Adipose tissue (tissue), 3 donors: ENCODE results near the gene TMEM151B. TPM values are rescaled to one million over a fixed set of nuclear protein-coding genes. Genes with fewer than 3 reads are reported as not detected.

Experiments
- H3K27ac ChIP-seq: one replicate; pipeline ENCODE4 v1.5.1; 2013; ENCODE audit warnings: low read depth, low read length
- WGBS, 3 donors: extraction: QIAGEN DNeasy Blood & Tissue Kit; methylation state at CpG; one replicate each; pipeline ENCODE4 v1.1.7; 2013; 5-methylcytosine and 5-hydroxymethylcytosine counted together
- polyA plus RNA-seq, 3 donors: library from polyadenylated mRNA; stranded (reverse); fragments of 200-250 nt; gene quantifications; one replicate each; pipeline ENCODE4 v1.2.3, GENCODE V29; 2013
- donor health status: healthy with polysubstance abuse.
- donor health status: Bipolar disorder and iron deficiency.
- donor health status: healthy.

The TMEM151B gene
- polyA plus RNA-seq, 3 donors = 0.06 TPM; not detected in 2

DNA sequence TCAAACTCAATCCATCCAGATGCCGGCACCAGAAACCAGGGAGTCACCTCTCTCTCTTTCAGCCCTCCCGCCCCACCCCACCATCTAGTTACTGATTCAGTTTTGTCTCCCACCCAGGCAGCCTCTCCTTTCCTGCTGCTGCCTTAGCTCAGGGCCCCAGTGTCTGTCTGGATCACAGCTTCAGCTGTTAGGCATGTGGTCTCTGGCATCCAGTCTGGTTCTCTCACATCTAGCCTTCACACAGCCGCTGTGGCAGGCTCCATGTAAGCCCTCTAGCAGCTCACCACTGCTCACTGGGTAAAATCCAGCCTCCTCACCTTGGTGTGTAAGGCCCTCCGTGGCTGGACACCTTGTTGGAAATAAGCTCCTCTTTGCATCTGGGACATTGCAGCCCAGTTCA lies 21.6 kb downstream of the TMEM151B start:
- no peak overlapping the region for H3K27ac ChIP-seq
- 63 to 78% (median 77%) methylated on average over 4 of the region's 4 CpGs for WGBS, 3 donors

DNA sequence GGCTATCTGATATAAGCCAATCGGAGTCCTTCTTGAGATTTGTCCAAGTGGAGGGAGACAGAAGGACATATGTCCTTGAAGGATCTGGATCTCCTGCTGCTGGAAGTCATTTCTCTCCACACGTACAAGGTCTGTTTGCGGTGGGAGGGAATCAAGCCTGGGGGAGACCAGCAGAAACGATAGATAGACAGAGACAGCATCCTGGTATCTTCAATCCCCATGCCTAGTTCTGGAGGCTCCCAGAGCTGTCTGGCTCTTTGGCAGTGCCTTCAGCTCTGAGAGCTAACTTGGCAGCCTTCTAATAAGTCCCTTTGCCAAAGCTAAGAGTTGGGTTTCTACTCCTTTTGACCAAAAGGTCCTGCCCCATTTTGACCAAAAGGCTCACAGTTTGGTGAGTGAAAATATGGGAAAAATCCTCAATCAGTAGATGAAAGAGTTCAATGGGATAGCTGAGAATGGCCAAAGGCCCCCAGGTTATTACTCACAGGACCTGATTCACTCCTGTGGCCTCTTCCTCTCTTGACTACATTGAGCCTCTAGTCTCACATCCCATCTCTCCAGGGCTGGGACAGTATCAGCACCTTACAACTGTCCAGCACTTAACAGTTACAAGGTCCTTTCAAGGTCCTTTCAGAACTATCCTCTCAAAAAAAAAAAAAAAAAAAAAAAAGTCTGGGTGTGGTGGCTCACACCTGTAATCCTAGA lies 22.6 kb downstream of the TMEM151B start:
- H3K27ac ChIP-seq = no peak overlapping the region
- WGBS, 3 donors = 77 to 83% (median 82%) methylated on average over 4 of the region's 4 CpGs

DNA sequence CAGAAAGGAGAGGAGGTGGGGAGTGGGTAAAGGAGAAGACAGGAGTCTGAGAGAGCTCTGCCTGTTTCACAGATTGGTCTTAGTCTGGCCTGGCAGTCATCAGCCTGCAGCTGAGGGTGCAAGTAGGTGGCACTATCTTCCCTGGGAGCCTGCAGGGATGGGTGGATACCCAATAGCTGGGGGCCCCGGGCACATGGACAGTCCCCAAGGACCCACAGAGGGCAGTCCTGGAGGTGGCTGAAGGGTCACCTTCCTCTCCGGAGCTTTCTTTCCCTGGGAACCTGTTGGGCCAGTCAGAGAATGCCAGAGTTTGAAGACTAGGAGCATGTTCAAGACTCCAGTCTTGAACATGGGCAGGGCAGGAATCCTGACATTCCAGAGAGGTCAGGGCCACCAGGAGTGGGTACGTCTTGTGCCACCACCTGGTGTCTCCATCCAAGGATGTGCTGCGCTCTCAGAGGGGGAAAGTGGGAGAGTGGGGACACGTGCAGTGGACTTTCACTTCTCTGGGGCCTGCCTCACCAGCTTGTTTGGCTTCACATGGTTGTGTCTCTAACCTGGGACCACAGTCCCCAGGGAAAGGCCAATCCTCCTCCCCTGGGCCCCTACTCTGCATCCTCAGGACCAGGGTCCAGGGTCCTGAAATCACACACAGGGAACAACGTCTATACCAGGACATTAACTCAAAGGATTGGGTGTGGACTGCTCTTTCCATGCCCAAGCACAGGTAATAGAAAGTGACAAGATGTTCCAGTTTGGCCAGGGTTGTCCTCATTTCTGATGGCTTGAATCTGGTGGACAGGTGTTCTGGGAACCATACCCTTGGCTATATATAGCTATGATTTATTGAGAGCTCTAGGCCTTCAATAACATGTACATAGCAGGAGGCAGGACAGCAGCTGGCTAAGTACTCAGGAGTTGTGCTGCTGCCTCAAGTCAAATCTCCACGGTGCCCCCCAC lies 24.9 kb downstream of the TMEM151B start:
- 62 to 77% (median 72%) methylated on average over 7 of the region's 7 CpGs for WGBS, 3 donors
- H3K27ac ChIP-seq = no peak overlapping the region

DNA sequence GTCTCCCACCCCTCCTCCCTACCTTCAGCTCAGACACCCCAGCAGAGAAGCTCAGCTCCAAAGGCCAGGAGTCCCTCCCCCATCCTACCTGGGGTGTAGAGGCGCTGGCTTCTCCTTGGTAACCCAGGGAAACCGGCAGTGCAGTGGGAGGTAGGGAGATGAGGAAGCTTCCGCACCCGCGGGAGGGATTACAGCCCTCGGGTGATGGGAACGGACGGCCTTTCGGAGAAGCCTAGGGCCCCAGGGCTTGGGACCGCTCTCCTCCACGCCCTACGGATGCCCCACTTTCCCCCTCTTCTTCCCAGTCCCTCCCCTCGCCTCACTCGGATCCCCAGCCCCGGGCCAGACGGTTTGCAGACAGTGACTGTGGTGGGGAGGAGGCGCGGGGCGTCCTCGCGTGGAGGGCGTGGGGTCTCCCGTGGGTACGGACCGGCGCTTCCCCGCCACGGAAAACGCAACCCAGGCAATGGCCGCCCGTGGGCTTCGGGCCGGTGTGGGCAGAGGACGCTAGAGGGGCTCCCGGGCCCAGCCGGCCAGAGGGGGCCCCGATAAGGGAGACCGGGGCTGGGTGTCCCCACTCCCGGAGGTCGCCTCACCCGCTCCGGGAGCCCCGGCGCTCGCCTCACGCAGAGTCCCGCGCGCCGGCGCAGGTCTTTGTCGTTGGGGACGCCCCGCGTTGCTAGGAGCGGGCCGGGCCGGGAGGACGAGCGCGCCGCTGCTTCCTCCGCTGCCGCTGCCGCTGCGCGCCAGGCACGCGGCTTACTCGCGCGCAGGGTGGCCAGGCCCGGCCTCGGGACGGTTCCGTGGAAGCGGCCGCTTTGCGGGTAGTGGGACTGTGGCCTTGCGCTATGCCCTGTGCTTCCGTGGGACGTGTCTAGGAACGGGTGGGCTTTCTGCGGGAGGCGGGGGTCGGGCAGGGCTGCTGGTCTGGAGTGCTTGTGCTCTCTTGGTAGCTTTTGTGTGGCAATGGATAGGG lies 27.1 kb downstream of the TMEM151B start:
- 1 to 2% (median 1%) methylated on average over 68 to 86 of the region's 86 CpGs for WGBS, 3 donors
- H3K27ac ChIP-seq = no peak overlapping the region

DNA sequence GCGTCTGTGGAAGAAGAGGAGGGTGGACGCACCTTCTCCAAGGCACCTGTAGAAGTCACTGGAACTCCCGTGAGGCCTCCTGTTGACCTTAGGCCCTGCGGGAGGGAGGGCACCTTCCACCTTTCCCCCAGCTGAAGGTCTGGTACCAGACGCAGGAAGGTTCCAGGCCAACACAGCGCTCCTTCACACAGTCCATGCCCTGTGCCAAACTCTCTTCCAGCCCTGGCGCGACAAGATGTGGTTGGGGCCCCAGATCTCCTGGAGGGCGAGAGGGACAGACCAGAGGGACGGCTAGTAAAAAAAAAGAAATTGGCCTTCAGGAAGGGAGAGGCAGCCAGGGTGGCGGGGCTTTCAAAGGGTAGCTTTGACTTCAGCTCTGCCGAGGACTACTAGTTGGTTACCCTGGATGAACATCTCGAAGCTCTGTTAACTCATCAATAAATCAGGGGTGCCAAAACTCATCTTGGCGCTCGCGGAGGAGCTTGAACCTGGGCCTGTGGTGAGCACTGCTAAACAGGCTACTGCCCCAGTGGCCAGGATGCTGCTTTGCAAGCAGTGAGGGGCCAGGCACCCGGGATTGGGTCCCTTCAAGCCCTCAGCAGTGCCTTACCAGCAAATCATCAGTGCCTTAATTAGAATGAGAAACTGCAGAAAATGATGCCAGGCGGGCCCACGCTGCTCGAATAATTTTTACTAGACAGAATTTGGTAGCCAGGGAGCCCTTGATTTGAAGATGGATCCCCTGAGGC lies 28.0 kb downstream of the TMEM151B start:
- 35 to 44% (median 40%) methylated on average over 20 of the region's 20 CpGs for WGBS, 3 donors
- no peak overlapping the region for H3K27ac ChIP-seq

DNA sequence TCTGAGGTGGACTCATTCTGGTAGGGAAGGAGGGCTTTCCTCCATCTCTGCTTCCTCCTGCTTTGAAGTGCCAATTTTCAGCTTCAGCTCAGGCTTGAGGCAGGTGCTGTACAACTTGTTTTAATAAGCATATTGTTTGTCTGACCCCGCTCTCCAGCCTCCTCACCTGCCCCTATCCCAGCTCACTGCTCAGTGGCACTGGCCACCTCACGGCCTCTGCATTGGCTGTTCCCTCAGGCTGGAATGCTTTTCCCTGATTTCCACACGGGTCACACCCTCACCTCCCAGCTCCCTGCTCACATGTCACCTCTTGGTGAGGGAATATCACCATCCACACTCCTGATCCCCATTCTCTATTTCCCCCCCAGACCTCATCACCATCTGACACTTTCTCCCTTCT lies 28.6 kb downstream of the TMEM151B start:
- WGBS, 3 donors = 73 to 89% (median 82%) methylated on average over 3 of the region's 3 CpGs

DNA sequence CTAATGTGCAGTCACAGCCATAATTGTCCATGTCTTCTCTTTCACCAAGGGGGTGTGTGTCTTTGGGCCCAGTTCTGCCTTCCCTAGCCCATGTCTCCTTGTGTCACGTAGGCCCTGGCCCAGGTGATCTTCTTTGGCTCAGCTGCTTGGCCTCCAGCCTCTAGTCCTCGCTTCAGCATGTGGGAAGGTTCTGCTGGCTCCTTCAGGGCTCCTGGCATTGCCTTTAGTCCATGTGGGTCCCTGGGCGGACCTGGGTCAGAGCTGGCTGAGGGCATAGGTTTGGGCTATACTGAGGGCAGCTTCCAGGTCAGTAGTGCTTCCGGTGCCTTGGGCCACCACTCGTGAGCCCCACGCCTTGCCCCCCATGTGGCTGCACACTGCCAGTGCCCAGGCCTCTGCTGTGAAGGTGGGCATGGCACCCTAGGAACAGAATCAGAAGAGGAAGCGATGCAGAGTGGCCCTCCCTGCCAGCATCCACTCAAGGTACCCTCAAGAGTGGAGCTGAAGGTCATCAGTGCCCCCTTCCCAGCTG lies 30.1 kb downstream of the TMEM151B start:
- no peak overlapping the region for H3K27ac ChIP-seq
- 84 to 88% (median 88%) methylated on average over 7 of the region's 7 CpGs for WGBS, 3 donors

More for the DNA sequence above, 28.6 kb downstream of the TMEM151B start:
- no peak overlapping the region for H3K27ac ChIP-seq

DNA sequence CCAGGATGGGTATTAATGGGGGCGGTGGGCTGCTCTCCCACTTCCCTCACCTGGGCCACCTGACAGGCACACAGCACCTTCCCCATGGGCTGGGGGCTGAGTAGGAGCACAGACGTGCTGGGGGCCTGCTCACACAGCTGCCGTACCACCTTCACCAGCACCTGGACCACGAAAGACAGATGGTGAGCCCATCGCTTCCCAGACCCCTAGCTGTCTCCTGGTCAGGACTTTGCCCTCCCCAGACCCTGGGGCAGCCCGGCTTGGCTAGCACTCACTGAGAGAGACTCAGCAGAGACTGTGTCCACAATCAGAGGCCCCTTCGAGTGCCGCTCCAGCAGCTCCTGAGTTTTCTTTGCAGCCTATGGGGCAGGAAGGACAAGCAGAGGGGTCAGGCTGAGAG lies 30.9 kb downstream of the TMEM151B start:
- 89 to 99% (median 93%) methylated on average over 7 to 8 of the region's 8 CpGs for WGBS, 3 donors
- no peak overlapping the region for H3K27ac ChIP-seq

DNA sequence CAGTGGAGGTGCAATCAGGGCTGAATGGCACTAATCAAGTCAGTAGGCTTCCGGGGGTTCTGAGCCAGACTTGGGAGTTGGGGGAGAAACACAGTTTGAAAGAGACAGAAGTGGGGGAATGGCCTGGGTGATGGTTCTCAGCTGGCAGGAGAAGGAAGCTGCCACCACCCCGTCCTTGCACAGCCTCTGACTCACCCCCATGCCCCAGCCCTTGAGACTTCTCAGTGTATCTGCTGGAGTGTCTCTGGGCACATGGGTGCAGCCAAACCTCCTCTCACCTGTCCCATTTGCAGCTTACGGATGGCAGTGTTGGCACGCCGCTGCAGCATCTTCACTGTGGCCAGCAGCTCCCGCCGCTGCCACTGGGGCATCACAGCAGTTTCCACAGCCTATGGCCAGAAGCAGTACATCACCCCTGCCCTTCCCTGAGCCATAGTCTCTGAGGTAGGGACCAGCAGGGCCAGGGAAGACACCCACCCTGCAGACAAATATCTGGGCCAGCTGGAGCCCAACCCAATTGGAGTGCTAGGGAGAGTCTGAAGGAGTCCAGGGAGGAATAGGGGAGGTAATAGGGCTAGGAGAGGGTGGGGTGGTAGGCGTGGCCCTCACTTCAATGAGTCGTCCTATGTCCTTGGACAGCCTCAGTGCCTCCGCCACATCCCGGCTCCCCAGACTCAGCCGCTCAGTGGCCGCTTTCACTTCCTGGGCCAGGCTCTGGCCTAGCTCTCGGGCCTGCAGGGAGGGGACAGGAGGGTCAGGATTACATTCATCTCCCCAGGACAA lies 31.7 kb downstream of the TMEM151B start:
- WGBS, 3 donors = 89 to 93% (median 92%) methylated on average over 14 of the region's 14 CpGs

DNA sequence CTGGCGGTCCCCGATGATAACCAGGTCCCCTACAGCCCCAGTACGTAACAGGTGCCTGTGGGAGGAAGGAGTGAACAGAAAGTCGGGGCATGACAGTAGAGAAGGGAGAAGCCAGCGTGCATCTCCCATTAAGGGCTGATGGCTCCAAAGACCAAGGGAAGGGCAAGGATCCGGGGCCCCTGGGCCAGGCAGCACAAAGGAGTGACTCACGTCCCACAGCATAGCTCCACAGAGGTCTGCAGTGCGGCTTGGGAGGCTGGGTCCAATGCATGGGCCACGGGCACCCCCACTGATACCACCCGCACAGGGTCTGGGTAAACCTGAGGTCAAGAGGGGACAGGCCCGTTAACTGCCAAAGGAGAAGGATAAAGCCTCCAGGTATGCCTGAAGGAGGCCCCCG lies 32.6 kb downstream of the TMEM151B start:
- H3K27ac ChIP-seq = no peak overlapping the region
- WGBS, 3 donors = 92 to 97% (median 96%) methylated on average over 12 of the region's 12 CpGs

More for the DNA sequence above, 31.7 kb downstream of the TMEM151B start:
- no peak overlapping the region for H3K27ac ChIP-seq

DNA sequence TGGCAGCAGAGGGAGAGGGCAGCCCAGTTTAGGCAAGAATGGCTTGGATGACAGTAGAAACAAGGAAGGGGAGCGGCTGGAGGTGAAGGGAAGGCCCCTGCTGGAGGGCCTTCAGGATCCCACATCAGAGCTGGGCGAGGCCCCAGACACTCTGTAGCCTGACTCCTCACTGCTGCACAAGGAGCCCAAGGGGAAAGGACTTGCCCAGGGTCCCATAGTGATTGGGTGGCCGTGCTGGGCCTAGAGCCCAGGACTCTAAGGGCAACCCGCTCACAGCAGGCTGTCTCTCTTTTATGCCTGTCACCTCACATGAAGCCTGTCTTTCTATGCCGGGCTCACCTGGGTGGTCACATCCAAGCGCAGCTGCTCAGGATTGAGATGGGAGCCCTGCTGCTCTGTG lies 33.6 kb downstream of the TMEM151B start:
- WGBS, 3 donors = 96 to 98% (median 97%) methylated on average over 6 of the region's 6 CpGs
- H3K27ac ChIP-seq = no peak overlapping the region

DNA sequence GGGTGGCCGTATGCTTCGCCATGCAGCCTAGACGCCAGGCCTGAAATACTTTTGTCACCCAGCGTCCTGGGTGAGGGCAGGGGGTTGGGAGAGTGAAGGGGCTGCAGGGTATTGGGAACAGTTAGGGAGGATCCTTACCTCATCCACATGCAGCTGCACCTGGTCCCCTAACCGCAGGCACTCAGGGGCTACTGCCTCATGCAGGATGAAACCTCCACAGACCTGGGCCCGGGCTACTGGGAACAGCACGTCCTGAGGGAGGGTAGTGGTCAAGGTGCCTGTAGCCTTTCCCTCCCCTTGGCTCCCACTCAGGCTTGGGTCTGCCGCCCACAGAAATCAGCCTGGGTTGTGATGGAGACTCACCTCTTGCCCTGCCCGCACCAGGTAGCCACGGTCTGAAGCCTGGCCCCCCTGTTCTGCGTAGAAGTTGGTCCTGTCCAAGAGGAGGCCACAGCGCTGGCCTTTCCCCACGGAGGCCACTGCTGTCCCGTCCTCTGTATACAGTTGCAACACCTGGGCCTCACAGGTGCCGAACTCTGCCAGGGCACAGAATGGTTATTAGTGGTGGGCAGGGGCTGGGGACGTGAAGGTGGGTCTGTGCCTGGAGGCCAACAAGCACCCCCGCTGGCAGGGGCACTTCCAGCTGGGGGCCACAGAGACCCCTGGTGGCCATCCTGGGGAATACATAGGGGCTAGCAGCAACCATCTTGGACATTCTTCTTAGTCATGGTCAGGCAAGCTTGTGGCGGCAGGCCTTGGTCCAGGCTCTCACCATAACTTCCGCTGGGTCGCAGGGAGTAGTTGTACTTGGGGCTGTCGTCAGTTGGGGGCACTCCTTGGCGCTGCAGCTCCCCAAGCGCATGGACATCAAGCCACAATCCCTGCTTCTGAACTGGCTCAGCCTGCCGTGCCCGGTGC lies 34.3 kb downstream of the TMEM151B start:
- WGBS, 3 donors = 83 to 87% (median 84%) methylated on average over 25 of the region's 25 CpGs

DNA sequence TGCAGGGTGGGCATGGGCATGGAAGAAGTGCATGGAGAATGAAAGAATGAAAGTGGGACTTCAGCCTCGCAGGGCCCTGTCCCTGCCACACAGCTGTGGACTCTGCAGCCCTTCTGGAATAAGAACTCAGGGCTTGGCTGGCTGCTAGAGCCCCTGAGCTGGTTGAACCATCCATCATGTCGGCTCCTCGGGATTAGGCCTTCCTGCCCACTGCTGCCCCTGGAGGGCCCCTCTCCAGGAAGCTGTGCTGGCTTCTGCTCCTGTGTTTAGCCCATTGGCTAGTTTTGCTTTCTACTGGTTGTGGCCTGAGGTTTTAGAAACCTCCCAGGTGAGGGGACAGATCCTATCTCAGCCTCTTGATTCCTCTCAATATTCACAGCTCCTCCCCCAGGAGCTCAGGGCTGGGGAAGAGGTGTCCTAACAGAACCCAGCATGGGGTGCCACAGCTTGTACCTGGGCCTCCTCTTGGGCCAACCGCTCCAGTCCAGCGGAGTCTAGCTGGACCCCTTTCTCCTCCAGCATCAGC lies 35.0 kb downstream of the TMEM151B start:
- no peak overlapping the region for H3K27ac ChIP-seq
- 81 to 88% (median 83%) methylated on average over 5 of the region's 5 CpGs for WGBS, 3 donors

More for the DNA sequence above, 34.3 kb downstream of the TMEM151B start:
- no peak overlapping the region for H3K27ac ChIP-seq

DNA sequence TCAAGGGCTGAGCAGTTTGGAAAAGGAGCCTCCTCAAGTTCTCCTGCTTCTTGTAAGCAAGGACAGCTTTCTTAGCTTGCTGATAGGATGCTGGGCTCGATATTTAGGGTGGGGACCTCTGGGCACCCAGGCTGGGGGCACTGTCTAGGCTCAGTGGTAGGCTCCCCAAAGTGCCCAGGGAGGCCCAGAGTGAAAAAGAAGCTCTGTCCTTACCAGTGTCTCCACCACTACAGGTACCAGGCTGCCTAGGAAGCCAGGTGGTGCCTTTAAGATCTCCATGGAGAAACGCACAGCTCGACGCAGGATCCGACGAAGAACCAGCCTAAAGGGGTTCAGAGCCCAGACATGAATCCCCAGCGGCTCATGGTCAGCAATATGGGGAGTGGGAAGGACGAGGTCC lies 36.5 kb downstream of the TMEM151B start:
- no peak overlapping the region for H3K27ac ChIP-seq
- 89 to 92% (median 92%) methylated on average over 8 of the region's 8 CpGs for WGBS, 3 donors

DNA sequence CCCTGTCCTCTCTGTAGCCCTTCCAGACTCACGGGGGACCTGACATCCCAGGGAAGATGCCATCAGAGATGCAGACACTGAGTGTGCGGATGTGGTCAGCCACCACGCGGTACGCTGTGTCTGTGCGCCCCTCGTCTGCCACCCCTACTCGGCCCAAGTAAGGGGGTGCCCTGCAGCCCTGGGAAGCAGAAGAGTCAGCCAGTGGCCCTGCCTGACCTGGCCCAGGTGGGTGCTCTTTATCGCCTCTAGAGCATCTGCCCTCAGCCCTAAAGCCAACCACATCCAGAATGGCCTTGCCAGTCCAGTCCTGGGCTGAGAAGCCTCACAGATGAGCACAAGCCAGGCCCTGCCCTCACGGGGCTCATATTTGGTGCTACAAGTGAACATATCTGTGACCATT lies 37.0 kb downstream of the TMEM151B start:
- 96 to 97% (median 96%) methylated on average over 9 to 10 of the region's 10 CpGs for WGBS, 3 donors
- no peak overlapping the region for H3K27ac ChIP-seq

DNA sequence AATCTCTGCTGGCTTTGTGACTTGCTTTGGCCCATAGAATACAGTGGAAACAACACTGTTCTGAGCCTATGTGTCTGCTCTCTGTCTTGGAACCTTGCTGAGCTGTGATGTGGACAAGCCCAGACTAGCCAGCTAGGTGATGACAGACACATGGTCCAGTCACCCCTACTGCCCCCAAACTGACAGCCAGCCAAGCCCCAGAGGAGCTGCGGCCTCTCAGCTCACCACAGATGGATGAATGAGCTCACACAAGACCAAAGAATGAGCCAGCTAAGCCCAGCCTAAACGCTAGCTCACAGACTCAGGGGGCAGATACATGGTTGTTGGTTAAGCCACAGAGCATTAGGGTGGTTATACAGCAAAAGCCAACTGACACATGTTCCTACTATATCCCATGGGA lies 38.8 kb downstream of the TMEM151B start:
- 85 to 93% (median 92%) methylated on average over 2 of the region's 2 CpGs for WGBS, 3 donors

More for the DNA sequence above, 38.8 kb downstream of the TMEM151B start:
- no peak overlapping the region for H3K27ac ChIP-seq
